ENCODE results near the gene GAA.

- TF ChIP-seq, protein P1, sequence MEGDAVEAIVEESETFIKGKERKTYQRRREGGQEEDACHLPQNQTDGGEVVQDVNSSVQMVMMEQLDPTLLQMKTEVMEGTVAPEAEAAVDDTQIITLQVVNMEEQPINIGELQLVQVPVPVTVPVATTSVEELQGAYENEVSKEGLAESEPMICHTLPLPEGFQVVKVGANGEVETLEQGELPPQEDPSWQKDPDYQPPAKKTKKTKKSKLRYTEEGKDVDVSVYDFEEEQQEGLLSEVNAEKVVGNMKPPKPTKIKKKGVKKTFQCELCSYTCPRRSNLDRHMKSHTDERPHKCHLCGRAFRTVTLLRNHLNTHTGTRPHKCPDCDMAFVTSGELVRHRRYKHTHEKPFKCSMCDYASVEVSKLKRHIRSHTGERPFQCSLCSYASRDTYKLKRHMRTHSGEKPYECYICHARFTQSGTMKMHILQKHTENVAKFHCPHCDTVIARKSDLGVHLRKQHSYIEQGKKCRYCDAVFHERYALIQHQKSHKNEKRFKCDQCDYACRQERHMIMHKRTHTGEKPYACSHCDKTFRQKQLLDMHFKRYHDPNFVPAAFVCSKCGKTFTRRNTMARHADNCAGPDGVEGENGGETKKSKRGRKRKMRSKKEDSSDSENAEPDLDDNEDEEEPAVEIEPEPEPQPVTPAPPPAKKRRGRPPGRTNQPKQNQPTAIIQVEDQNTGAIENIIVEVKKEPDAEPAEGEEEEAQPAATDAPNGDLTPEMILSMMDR (IDR thresholded peaks at IDR 0.05), result no peak
- TF ChIP-seq POLR2AphosphoS5 (IDR thresholded peaks at IDR 0.05; ENCODE audit: low read depth, low read length), result no peak
- no peak for TF ChIP-seq USF2 (IDR thresholded peaks at IDR 0.05; ENCODE audit: borderline replicate concordance, low read depth, low read length)
- no peak for TF ChIP-seq RXRA (IDR thresholded peaks at IDR 0.05; ENCODE audit: borderline replicate concordance, low read depth)
- TF ChIP-seq CHD2 (IDR thresholded peaks at IDR 0.05; ENCODE audit: low read length, partially characterized antibody), result no peak
- no peak for TF ChIP-seq ZBTB33 (IDR thresholded peaks at IDR 0.05; ENCODE audit: borderline replicate concordance, low read depth)
- no peak for TF ChIP-seq TCF12 (IDR thresholded peaks at IDR 0.05)
- TF ChIP-seq EZH2phosphoT487 (IDR thresholded peaks at IDR 0.05; ENCODE audit: borderline replicate concordance, low read depth), result no peak
- no peak for TF ChIP-seq GABPA (IDR thresholded peaks at IDR 0.05; ENCODE audit: low read depth)
- no peak for TF ChIP-seq SMC3 (IDR thresholded peaks at IDR 0.05; ENCODE audit: low read depth, low read length)
- TF ChIP-seq PBX3 (IDR thresholded peaks at IDR 0.05), result no peak
- TF ChIP-seq TAF1 (IDR thresholded peaks at IDR 0.05; ENCODE audit: borderline replicate concordance, low read depth, low read length), result no peak
Observed at GRCh38 chr17:80163336-80163735, 62.0 kb downstream of the GAA start.
